IMR-90 (cell line): Measurements from ENCODE around the gene CEP57L1. TPM values are rescaled to one million over a fixed set of nuclear protein-coding genes. Genes with fewer than 3 reads are reported as not detected.
"Not testable (repeated sequence)": the region's sequence is repeated elsewhere in the genome, so short reads cannot be mapped to it uniquely, and the experiment has no call there.

Experiments
- ATAC-seq: fragments of 200-7000 bp; cut with Tn5 transposase; 2 replicates; pipeline ENCODE4 v1.9.1; 2020; ENCODE audit warnings: low read depth, mild to moderate bottlenecking, moderate library complexity
- BruUV-seq: library from RNA; stranded (reverse); fragments of 400-500 nt; replicated peaks from 2 replicates; lab custom pipeline; 2021; lab: Mats Ljungman, UMichigan
- CTCF ChIA-PET: fragments of 300-600 bp; formaldehyde crosslinking; extraction: SDS; loops from one replicate; lab custom pipeline; 2021; ENCODE audit warnings: antibody characterized with exemption; lab: Yijun Ruan, JAX
- POLR2A ChIA-PET: fragments of 300-600 bp; sonication (Branson Sonifier 250); formaldehyde crosslinking; loops from one replicate; lab custom pipeline; 2022; ENCODE audit warnings: antibody characterized with exemption; ENCODE audit not compliant: unreplicated experiment; lab: Charles Lee
- DNase-seq: peaks from one replicate; pipeline ENCODE4 v3.0.0; 2013
- H2AFZ ChIP-seq: replicated peaks from 2 replicates; pipeline ENCODE3; 2013; ENCODE audit warnings: low read length, mild to moderate bottlenecking; ENCODE audit not compliant: poor library complexity
- H2AK5ac ChIP-seq: 2 replicates; pipeline ENCODE4 v1.6.1; 2013; ENCODE audit warnings: low read depth, low read length, inconsistent platforms
- H2AK9ac ChIP-seq: replicated peaks from 2 replicates; pipeline ENCODE3; 2013; ENCODE audit warnings: mild to moderate bottlenecking, low read depth, low read length, moderate library complexity; ENCODE audit not compliant: poor library complexity
- H2BK120ac ChIP-seq: 2 replicates; pipeline ENCODE4 v1.6.1; 2013; ENCODE audit warnings: low read depth, low read length, inconsistent platforms
- H2BK15ac ChIP-seq: 3 replicates; pipeline ENCODE4 v1.6.1; 2013; ENCODE audit warnings: low read depth, low read length, inconsistent platforms
- H2BK20ac ChIP-seq: 2 replicates; pipeline ENCODE4 v1.6.1; 2013; ENCODE audit warnings: low read depth, mild to moderate bottlenecking, inconsistent platforms, low read length, moderate library complexity
- H2BK5ac ChIP-seq: 2 replicates; pipeline ENCODE4 v1.6.1; 2013; ENCODE audit warnings: mild to moderate bottlenecking, low read depth, low read length, inconsistent platforms; ENCODE audit not compliant: poor library complexity, severe bottlenecking
- H3K14ac ChIP-seq: replicated peaks from 2 replicates; pipeline ENCODE4 v1.6.1; 2013; ENCODE audit warnings: low read depth, low read length, inconsistent platforms
- H3K18ac ChIP-seq: 2 replicates; pipeline ENCODE4 v1.6.1; 2013; ENCODE audit warnings: low read depth, low read length, control low read depth
- H3K23ac ChIP-seq: 2 replicates; pipeline ENCODE4 v1.6.1; 2013; ENCODE audit warnings: low read depth, low read length, inconsistent platforms
- H3K27ac ChIP-seq: 2 replicates; pipeline ENCODE4 v1.5.1; 2013; ENCODE audit warnings: mild to moderate bottlenecking, control low read depth, low read length; ENCODE audit not compliant: insufficient read depth
- H3K27me3 ChIP-seq: 2 replicates; pipeline ENCODE4 v1.6.1; 2013; ENCODE audit warnings: low read length; ENCODE audit not compliant: control insufficient read depth, insufficient read depth
- H3K36me3 ChIP-seq: 2 replicates; pipeline ENCODE4 v1.6.1; 2013; ENCODE audit warnings: low read length, mixed read lengths; ENCODE audit not compliant: control insufficient read depth, insufficient read depth
- H3K4ac ChIP-seq: 2 replicates; pipeline ENCODE4 v1.6.1; 2013; ENCODE audit warnings: low read depth, low read length, inconsistent platforms
- H3K4me1 ChIP-seq: 2 replicates; pipeline ENCODE4 v1.6.1; 2013; ENCODE audit warnings: low read length, mixed read lengths; ENCODE audit not compliant: control insufficient read depth, insufficient read depth
- H3K4me2 ChIP-seq: 2 replicates; pipeline ENCODE4 v1.6.1; 2013; ENCODE audit warnings: low read depth, mild to moderate bottlenecking, control low read depth, low read length, moderate library complexity
- H3K4me3 ChIP-seq: 2 replicates; pipeline ENCODE4 v1.5.1; 2013; ENCODE audit warnings: low read depth, mild to moderate bottlenecking, control low read depth, low read length, moderate library complexity; ENCODE audit not compliant: insufficient read depth
- H3K56ac ChIP-seq: 2 replicates; pipeline ENCODE4 v1.6.1; 2013; ENCODE audit warnings: low read length, inconsistent platforms; ENCODE audit not compliant: insufficient read depth; ENCODE audit errors: extremely low read depth
- H3K79me1 ChIP-seq, 2 experiments: 2 replicates each; pipeline ENCODE4 v1.6.1; 2013; ENCODE audit warnings: low read length in 2 of 2, inconsistent platforms in 1 of 2, low read depth in 1 of 2
- H3K9ac ChIP-seq: 2 replicates; pipeline ENCODE4 v1.6.1; 2013; ENCODE audit warnings: low read depth, low read length, control low read depth
- H3K9me1 ChIP-seq: 2 replicates; pipeline ENCODE4 v1.6.1; 2013; ENCODE audit warnings: low read length, inconsistent platforms; ENCODE audit not compliant: insufficient read depth
- H3K9me3 ChIP-seq: 2 replicates; pipeline ENCODE4 v1.6.1; 2013; ENCODE audit warnings: low read length; ENCODE audit not compliant: control insufficient read depth, insufficient read depth
- H4K20me1 ChIP-seq: 2 replicates; pipeline ENCODE4 v1.6.1; 2013; ENCODE audit warnings: low read length, inconsistent platforms; ENCODE audit not compliant: insufficient read depth
- H4K5ac ChIP-seq: 2 replicates; pipeline ENCODE4 v1.6.1; 2013; ENCODE audit warnings: mild to moderate bottlenecking, low read depth, low read length, control low read depth
- H4K8ac ChIP-seq, 2 experiments: 2 replicates each; pipeline ENCODE4 v1.6.1; 2013; ENCODE audit warnings: low read depth in 2 of 2, low read length in 2 of 2, control low read depth in 1 of 2, inconsistent platforms in 1 of 2
- H4K91ac ChIP-seq: 2 replicates; pipeline ENCODE4 v1.6.1; 2013; ENCODE audit warnings: low read depth, low read length, inconsistent platforms; ENCODE audit not compliant: insufficient read depth
- BHLHE40 ChIP-seq: fragments of 150-350 bp; IDR thresholded peaks from 2 replicates; pipeline ENCODE4 v1.6.1; 2016; ENCODE audit warnings: mild to moderate bottlenecking, low read depth, low read length
- FOS ChIP-seq: fragments of 150-350 bp; IDR thresholded peaks from 2 replicates; pipeline ENCODE4 v1.6.1; 2016; ENCODE audit warnings: low read depth, low read length
- MAFK ChIP-seq: IDR thresholded peaks from 2 replicates; pipeline ENCODE4 v1.6.1; 2012; ENCODE audit warnings: low read depth, low read length, improper control_type of control experiment
- MAZ ChIP-seq: IDR thresholded peaks from 2 replicates; pipeline ENCODE4 v1.6.1; 2012; ENCODE audit warnings: low read depth, mild to moderate bottlenecking, low read length, improper control_type of control experiment, moderate library complexity, borderline replicate concordance
- NFE2L2 ChIP-seq: fragments of 150-350 bp; IDR thresholded peaks from 2 replicates; pipeline ENCODE4 v1.6.1; 2016; ENCODE audit warnings: low read depth, mild to moderate bottlenecking, low read length
- POLR2A ChIP-seq: IDR thresholded peaks from 2 replicates; pipeline ENCODE4 v1.6.1; 2012; ENCODE audit warnings: mild to moderate bottlenecking, low read depth, low read length
- RCOR1 ChIP-seq: IDR thresholded peaks from 2 replicates; pipeline ENCODE4 v1.6.1; 2012; ENCODE audit warnings: mild to moderate bottlenecking, low read length, improper control_type of control experiment; ENCODE audit not compliant: insufficient replicate concordance
- SMC3 ChIP-seq: fragments of 150-350 bp; IDR thresholded peaks from 2 replicates; pipeline ENCODE4 v1.6.1; 2016; ENCODE audit warnings: low read depth, mild to moderate bottlenecking, antibody characterized with exemption, low read length, moderate library complexity
- WGBS, 2 experiments: methylation state at CpG; one replicate each; pipeline versions ENCODE4 v1.1.5 to v1.1.7; 2013; ENCODE audit warnings: missing lambda C conversion rate in 2 of 2; ENCODE audit not compliant: insufficient read length in 1 of 2; ENCODE audit errors: extremely low coverage in 2 of 2; 5-methylcytosine and 5-hydroxymethylcytosine counted together
- dilution Hi-C: fragments of 300-500 bp; cut with HindIII; formaldehyde crosslinking; loops from one replicate; pipeline ENCODE4 v1.14.3; 2018; ENCODE audit warnings: low sequenced_read_pairs; ENCODE audit not compliant: unreplicated experiment
- in situ Hi-C: fragments of 300-500 bp; cut with MboI; formaldehyde crosslinking; loops from 3 replicates; pipeline ENCODE4 v1.14.3; 2019; ENCODE audit warnings: low sequenced_read_pairs, inconsistent platforms, mixed read lengths
- intact Hi-C: fragments of 100-400 bp; cut with micrococcal nuclease; formaldehyde crosslinking; loops from 2 replicates; pipeline ENCODE4 v1.10.0; 2022
- polyA plus RNA-seq, 3 experiments: library from polyadenylated mRNA; depleted of rRNA; stranded (reverse); fragments of >200 nt; gene quantifications; 2 replicates each; pipeline ENCODE4 v1.2.3, GENCODE V29; 2012; ENCODE audit warnings: low replicate concordance in 1 of 3
- total RNA-seq: library from RNA; depleted of rRNA; stranded (reverse); fragments of >200 nt; gene quantifications from 2 replicates; pipeline ENCODE4 v1.2.3, GENCODE V29; 2012

CEP57L1 gene
- total and polyA plus RNA-seq, 2 of the 4 experiments (the other 2 are of a cell fraction) = 10.3 to 21.9 TPM

- Histone ChIP-seq H2BK120ac (no peak overlapping the region), H2AK9ac (no peak overlapping the region), H4K5ac (no peak overlapping the region), H3K79me1 (peaks cover 9 to 12% of the 10 kb centered on the region in 2 experiments; a peak in 2 of 4 replicates), H2BK15ac (no peak overlapping the region), H2BK20ac (no peak overlapping the region), H3K23ac (no peak overlapping the region), H3K9me3 (no peaks in the 10 kb centered on the region), H4K20me1 (no peaks in the 10 kb centered on the region), H3K36me3 (no peaks in the 10 kb centered on the region), H3K4me3 (no peak overlapping the region), H3K27ac (no peak overlapping the region), H3K9ac (no peak overlapping the region), H3K4me1 (no peaks in the 10 kb centered on the region), H4K91ac (no peak overlapping the region), H2BK5ac (no peak overlapping the region), H2AK5ac (no peak overlapping the region), H3K14ac (no peak overlapping the region), H3K9me1 (no peaks in the 10 kb centered on the region), H3K4ac (no peak overlapping the region), H3K4me2 (no peak overlapping the region), H3K18ac (no peak overlapping the region), H2AFZ (no peak overlapping the region), H4K8ac (no peak overlapping the region), H3K56ac (no peak overlapping the region), H3K27me3 (no peaks in the 10 kb centered on the region)
- dilution Hi-C loops = no loop called here
- BruUV-seq = no TSS peak
- intact Hi-C loops = no loop called here
- in situ Hi-C loops = no loop called here
- no peak for ATAC-seq
- no peak for TF ChIP-seq POLR2A
- TF ChIP-seq SMC3 = no peak
- TF ChIP-seq MAZ = no peak
- TF ChIP-seq FOS = no peak
- no peak for TF ChIP-seq MAFK
- no peak for TF ChIP-seq BHLHE40
- no peak for TF ChIP-seq NFE2L2
- no peak for TF ChIP-seq RCOR1
- ChIA-PET CTCF (no interaction called here), POLR2A (no interaction called here)
- no peak for DNase-seq
- WGBS, 2 experiments = no CpG with 5 or more reads among the region's 3 CpGs
Measured at GRCh38 chr6:109130065-109130464, 34.8 kb downstream of the CEP57L1 start.

- DNase-seq, in situ Hi-C loops, H2AK5ac ChIP-seq, H2AFZ ChIP-seq, BruUV-seq, H3K9ac ChIP-seq, H3K23ac ChIP-seq, H3K4me2 ChIP-seq, H3K4me1 ChIP-seq, H2BK120ac ChIP-seq, H3K27me3 ChIP-seq, H2BK20ac ChIP-seq, H3K36me3 ChIP-seq, H3K18ac ChIP-seq, H3K27ac ChIP-seq, H4K20me1 ChIP-seq, H2AK9ac ChIP-seq, dilution Hi-C loops, H4K8ac ChIP-seq, POLR2A ChIA-PET, H3K56ac ChIP-seq, H4K5ac ChIP-seq, H3K4ac ChIP-seq, H4K91ac ChIP-seq, CTCF ChIA-PET, intact Hi-C loops, H3K9me1 ChIP-seq, ATAC-seq, H2BK15ac ChIP-seq, H3K14ac ChIP-seq, H3K4me3 ChIP-seq, H2BK5ac ChIP-seq, H3K79me1 ChIP-seq, H3K9me3 ChIP-seq: not testable (repeated sequence)
- WGBS, 2 experiments = no CpG with 5 or more reads among the region's 1 CpG
Measured at GRCh38 chr6:109135600-109135999, 40.3 kb downstream of the CEP57L1 start.
